ENCODE data around the gene GEMIN5. TPM values are rescaled to one million over a fixed set of nuclear protein-coding genes. Genes with fewer than 3 reads are reported as not detected.

Gene GEMIN5
- total RNA-seq, 2 donors from 2014 or later: 14.6 to 20.3 TPM

DNA sequence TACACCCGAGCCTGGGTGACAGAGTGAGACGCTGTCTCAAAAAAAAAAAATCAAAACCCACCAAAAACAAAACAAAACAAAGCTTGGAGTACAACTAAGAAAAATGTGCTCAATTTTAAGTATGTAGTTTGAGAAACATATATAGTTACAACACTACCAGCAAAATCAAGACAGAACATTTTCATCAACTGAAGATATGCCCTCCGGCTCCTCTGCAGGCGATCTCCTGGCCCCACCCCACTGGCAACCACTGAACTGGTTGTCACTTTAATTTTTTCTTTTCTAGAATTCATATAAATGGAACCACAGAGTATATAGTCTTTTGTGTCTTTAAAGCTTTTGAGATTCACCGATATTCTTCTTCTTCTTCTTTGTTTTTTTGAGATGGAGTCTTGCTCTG is 44.6 kb downstream of the GEMIN5 start:
- TF ChIP-seq, protein P1, sequence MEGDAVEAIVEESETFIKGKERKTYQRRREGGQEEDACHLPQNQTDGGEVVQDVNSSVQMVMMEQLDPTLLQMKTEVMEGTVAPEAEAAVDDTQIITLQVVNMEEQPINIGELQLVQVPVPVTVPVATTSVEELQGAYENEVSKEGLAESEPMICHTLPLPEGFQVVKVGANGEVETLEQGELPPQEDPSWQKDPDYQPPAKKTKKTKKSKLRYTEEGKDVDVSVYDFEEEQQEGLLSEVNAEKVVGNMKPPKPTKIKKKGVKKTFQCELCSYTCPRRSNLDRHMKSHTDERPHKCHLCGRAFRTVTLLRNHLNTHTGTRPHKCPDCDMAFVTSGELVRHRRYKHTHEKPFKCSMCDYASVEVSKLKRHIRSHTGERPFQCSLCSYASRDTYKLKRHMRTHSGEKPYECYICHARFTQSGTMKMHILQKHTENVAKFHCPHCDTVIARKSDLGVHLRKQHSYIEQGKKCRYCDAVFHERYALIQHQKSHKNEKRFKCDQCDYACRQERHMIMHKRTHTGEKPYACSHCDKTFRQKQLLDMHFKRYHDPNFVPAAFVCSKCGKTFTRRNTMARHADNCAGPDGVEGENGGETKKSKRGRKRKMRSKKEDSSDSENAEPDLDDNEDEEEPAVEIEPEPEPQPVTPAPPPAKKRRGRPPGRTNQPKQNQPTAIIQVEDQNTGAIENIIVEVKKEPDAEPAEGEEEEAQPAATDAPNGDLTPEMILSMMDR (IDR thresholded peaks at IDR 0.05): no peak
- TF ChIP-seq POLR2A (IDR thresholded peaks at IDR 0.05): no peak
- no peak for TF ChIP-seq POLR2AphosphoS5 (IDR thresholded peaks at IDR 0.05)
- H3K9me3 ChIP-seq: no peaks in the 10 kb centered on the region
- H3K36me3 ChIP-seq: peaks cover 5% of the 10 kb centered on the region in 2 donors
- WGBS: 89% methylated on average over 5 of the region's 5 CpGs
- no peak overlapping the region for H3K27ac ChIP-seq
- H3K27me3 ChIP-seq (replicated peaks; ENCODE audit: insufficient read depth): no peaks in the 10 kb centered on the region
- no peak for DNase-seq (ENCODE audit: low spot score)
- intact Hi-C loops (cut with DNase I): no loop called here
- no peak overlapping the region for H3K4me3 ChIP-seq
- H3K4me1 ChIP-seq (replicated peaks): no peaks in the 10 kb centered on the region

DNA sequence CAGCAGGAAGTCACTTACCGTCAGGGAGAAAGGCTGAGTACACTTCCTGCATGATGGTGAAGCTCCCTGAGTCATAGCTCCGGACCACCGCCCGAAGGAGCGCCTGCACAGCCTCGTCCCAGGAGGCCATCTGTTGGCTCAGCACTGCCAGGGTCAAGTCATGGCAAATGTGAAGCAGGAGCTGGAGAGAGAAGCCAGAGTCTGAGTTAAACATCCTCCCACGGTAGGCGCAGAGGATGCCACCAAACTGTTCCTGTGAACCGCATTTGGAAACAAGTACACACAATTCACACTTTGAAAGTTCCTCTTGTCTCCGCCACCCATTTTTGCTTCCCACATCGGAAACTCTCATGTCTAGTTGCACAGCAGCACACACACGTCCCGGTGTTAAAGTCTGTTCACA is 45.6 kb downstream of the GEMIN5 start:
- Histone ChIP-seq H3K27me3 (replicated peaks; ENCODE audit: insufficient read depth) (no peaks in the 10 kb centered on the region), H3K4me1 (replicated peaks) (no peaks in the 10 kb centered on the region), H3K27ac (no peak overlapping the region), H3K9me3 (no peaks in the 10 kb centered on the region), H3K4me3 (no peak overlapping the region), H3K36me3 (peaks cover 4 to 5% of the 10 kb centered on the region in 2 donors)
- WGBS: 86% methylated on average over 13 of the region's 13 CpGs
- TF ChIP-seq POLR2AphosphoS5 (IDR thresholded peaks at IDR 0.05) (no peak), POLR2A (IDR thresholded peaks at IDR 0.05) (no peak)
- TF ChIP-seq, protein P1 (IDR thresholded peaks at IDR 0.05): no peak
- intact Hi-C loops (cut with DNase I): no loop called here
- DNase-seq (ENCODE audit: low spot score): no peak

- TF ChIP-seq, protein P1 (IDR thresholded peaks at IDR 0.05): no peak
- no peak for TF ChIP-seq POLR2AphosphoS5 (IDR thresholded peaks at IDR 0.05)
- no peak for DNase-seq (ENCODE audit: low spot score)
- Histone ChIP-seq H3K9me3 (no peaks in the 10 kb centered on the region), H3K4me1 (replicated peaks) (no peaks in the 10 kb centered on the region), H3K36me3 (peaks cover 0 to 4% of the 10 kb centered on the region in 2 donors), H3K27me3 (replicated peaks; ENCODE audit: insufficient read depth) (no peaks in the 10 kb centered on the region), H3K4me3 (no peak overlapping the region), H3K27ac (no peak overlapping the region)
- WGBS: 69% methylated on average over 2 of the region's 2 CpGs
- intact Hi-C loops (cut with DNase I): no loop called here
These were observed 52.6 kb downstream of the GEMIN5 start for GRCh38 chr5:154885439-154885838.

DNA sequence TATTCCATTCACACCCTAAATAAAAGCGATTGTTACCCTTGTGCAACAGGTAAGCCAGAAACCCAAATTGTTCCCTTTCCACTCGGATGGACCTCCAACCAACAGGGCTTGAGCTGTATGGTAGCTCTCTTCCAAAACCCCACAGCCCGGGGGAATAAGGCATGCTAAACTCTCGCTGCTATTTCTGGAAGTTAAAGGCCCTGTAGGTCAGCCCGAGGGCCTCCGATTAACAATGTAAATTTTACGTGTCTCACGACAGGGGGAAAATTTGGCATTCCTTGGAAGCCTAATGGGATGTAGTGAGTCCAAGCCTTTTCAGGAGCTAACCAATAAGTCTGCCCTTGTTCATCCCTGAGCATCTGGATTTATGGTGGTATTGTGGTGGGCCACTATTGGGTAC is 53.6 kb downstream of the GEMIN5 start:
- no peak for DNase-seq (ENCODE audit: low spot score)
- Histone ChIP-seq H3K4me1 (replicated peaks) (no peaks in the 10 kb centered on the region), H3K4me3 (no peak overlapping the region), H3K27ac (no peak overlapping the region), H3K27me3 (replicated peaks; ENCODE audit: insufficient read depth) (no peaks in the 10 kb centered on the region), H3K36me3 (peaks cover 0 to 4% of the 10 kb centered on the region in 2 donors), H3K9me3 (no peaks in the 10 kb centered on the region)
- WGBS: 90% methylated on average over 8 of the region's 8 CpGs
- intact Hi-C loops (cut with DNase I): no loop called here
- TF ChIP-seq, protein P1 (IDR thresholded peaks at IDR 0.05): no peak
- TF ChIP-seq POLR2A (IDR thresholded peaks at IDR 0.05) (no peak), POLR2AphosphoS5 (IDR thresholded peaks at IDR 0.05) (no peak)

DNA sequence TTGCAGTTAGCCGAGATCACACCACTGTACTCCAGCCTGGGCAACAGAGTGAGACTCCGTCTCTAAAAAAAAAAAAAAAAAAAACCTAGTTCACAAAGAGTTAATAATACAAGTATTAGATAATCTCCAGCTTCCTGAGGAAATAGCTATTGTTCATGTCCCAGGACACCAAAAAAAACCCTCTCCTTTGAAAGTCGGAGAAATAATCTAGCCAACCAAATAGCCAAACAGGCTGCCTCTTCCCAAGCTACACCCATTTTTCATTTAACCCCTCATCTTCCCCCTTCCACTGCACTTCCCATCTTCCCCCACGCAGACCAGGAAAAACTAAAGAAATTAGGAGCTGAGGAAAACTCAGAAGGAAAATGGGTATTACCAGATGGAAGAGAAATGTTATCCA is 56.0 kb downstream of the GEMIN5 start:
- no peak for DNase-seq (ENCODE audit: low spot score)
- Histone ChIP-seq H3K27ac (no peak overlapping the region), H3K27me3 (replicated peaks; ENCODE audit: insufficient read depth) (no peaks in the 10 kb centered on the region), H3K4me1 (replicated peaks) (no peaks in the 10 kb centered on the region), H3K36me3 (no peaks in the 10 kb centered on the region), H3K4me3 (no peak overlapping the region), H3K9me3 (no peaks in the 10 kb centered on the region)
- TF ChIP-seq POLR2A (IDR thresholded peaks at IDR 0.05): no peak
- TF ChIP-seq, protein P1 (IDR thresholded peaks at IDR 0.05): no peak
- intact Hi-C loops (cut with DNase I): no loop called here
- 75% methylated on average over 4 of the region's 4 CpGs for WGBS

All from prostate gland (tissue), 2 donors.